Kidney (tissue), 14 donors: ENCODE measurements around the gene HSPA1A. TPM values are rescaled to one million over a fixed set of nuclear protein-coding genes. Genes with fewer than 3 reads are reported as not detected.
A peak's percentile ranks its signal among the peaks of the same experiment; 100 is the strongest.
"Not testable (repeated sequence)": the region's sequence is repeated elsewhere in the genome, so short reads cannot be mapped to it uniquely, and the experiment has no call there.

Experiments used
- DNase-seq, 5 donors: peaks; one replicate each; pipeline ENCODE4 v3.0.0-alpha.2; 2013 to 2020
- FAIRE-seq: peaks from 2 replicates; lab custom pipeline; 2012; peaks lifted over from hg19 to GRCh38; lab: Jason Lieb, UNC
- H3K27ac ChIP-seq, 2 donors: one replicate each; pipeline ENCODE4 v1.7.0; 2013; ENCODE audit warnings: low read depth in 2 of 2, low read length in 2 of 2, inconsistent platforms in 1 of 2
- H3K27me3 ChIP-seq: one replicate; pipeline ENCODE4 v1.7.1; 2013; ENCODE audit warnings: low read length, inconsistent platforms; ENCODE audit not compliant: control insufficient read depth, insufficient read depth
- H3K36me3 ChIP-seq, 3 donors: one replicate each; pipeline versions ENCODE4 v1.7.0 to v1.7.1; 2013; ENCODE audit warnings: low read length in 3 of 3, control low read depth in 1 of 3, inconsistent platforms in 1 of 3; ENCODE audit not compliant: insufficient read depth in 3 of 3, control insufficient read depth in 2 of 3
- H3K4me1 ChIP-seq, 3 donors: one replicate each; pipeline versions ENCODE4 v1.7.0 to v1.7.1; 2013; ENCODE audit warnings: low read length in 3 of 3, inconsistent platforms in 1 of 3, low read depth in 1 of 3; ENCODE audit not compliant: control insufficient read depth in 2 of 3, insufficient read depth in 2 of 3
- H3K4me3 ChIP-seq, 3 donors: one replicate each; pipeline versions ENCODE4 v1.7.0 to v1.8.1; 2013; ENCODE audit warnings: low read length in 3 of 3, control low read depth in 1 of 3, inconsistent platforms in 1 of 3
- H3K9ac ChIP-seq, 3 donors: one replicate each; pipeline versions ENCODE4 v1.7.0 to v1.7.1; 2013; ENCODE audit warnings: low read length in 3 of 3, control low read depth in 1 of 3, inconsistent platforms in 1 of 3
- H3K9me3 ChIP-seq, 3 donors: one replicate each; pipeline versions ENCODE4 v1.7.0 to v1.7.1; 2013; ENCODE audit warnings: low read length in 3 of 3, control low read depth in 1 of 3, inconsistent platforms in 1 of 3; ENCODE audit not compliant: control insufficient read depth in 2 of 3, insufficient read depth in 1 of 3
- CTCF ChIP-seq: IDR thresholded peaks from 3 replicates; pipeline ENCODE4 v1.5.1; 2012; ENCODE audit warnings: mild to moderate bottlenecking, moderate library complexity, borderline replicate concordance; ENCODE audit not compliant: insufficient read depth; ENCODE audit errors: extremely low read depth
- intact Hi-C: fragments of 100-400 bp; cut with DNase I; formaldehyde crosslinking; loops from one replicate; pipeline ENCODE4 v1.11.1; 2022
- polyA plus RNA-seq: library from polyadenylated mRNA; stranded (reverse); fragments of 350-450 nt; fragmentation: Illumina TruSeq; extraction: RNeasy Lipid Tissue Mini Kit (QIAGEN cat#74804); gene quantifications from one replicate; pipeline ENCODE4 v1.2.3, GENCODE V29; 2014; ENCODE audit warnings: low read depth, low replicate concordance; ENCODE audit not compliant: insufficient read depth
- total RNA-seq: library from RNA; stranded (reverse); fragmentation: NEBNext Ultra II Directional; extraction: Animal tissue kit (Norgen Biotek cat#: 25700); gene quantifications from one replicate; pipeline ENCODE4 v1.2.1, GENCODE V29; 2021
- donor health status: control.
- donor health status: control.
- donor health status: control.
- donor health status: control.
- donor health status: control.
- donor health status: DM: yes; HTN: yes; CAD: no.
- donor health status: Normal renal cell carcinoma (clear cell type).

Gene HSPA1A
- total and polyA plus RNA-seq, 2 donors from 2014 or later: 133 to 209 TPM

DNA sequence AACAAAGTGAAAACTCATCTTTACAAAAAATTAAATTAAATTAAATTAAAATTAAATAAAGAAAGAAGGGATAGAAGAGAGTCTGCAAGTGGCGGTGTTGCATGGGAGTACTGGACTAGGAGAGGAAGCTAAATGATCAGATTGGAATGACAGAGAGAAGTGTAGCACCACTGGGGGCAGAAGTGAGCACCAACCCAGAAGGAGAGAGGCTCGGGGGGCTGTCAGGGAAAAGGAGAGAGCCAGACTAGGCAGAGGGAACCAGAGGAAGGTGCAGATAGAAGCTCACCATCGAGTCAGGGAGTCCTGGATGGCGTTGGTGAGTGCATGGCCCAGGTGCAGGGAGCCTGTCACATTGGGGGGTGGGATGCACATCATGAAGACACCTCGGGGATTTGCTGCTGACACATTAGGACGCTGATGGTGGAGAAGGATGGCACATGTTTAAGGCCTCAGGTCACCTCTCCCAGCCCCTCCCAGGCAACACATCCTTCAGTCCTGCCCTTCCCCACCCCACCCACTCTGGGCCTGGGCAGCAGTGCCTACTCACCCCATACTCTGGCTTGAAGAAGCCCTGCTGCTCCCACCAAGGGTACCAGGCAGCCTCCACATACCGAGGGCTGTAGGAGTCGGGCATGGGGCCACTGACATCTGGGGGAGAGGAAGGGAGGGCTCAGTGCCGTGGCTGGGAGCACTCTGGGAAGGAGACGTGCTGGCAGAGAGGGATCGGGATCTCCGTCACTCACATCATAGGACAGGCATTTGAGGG is 23.8 kb upstream of the HSPA1A start:
- FAIRE-seq (no peak), DNase-seq (peak in 4 of 5 donors; percentile 71 to 85 (median 80))
- no peak overlapping the region for H3K9ac ChIP-seq
- H3K27ac ChIP-seq: no peak overlapping the region
- H3K27me3 ChIP-seq: no peaks in the 10 kb centered on the region
- no peak overlapping the region for H3K4me3 ChIP-seq
- TF ChIP-seq CTCF: peak; percentile 46
- H3K9me3 ChIP-seq: no peaks in the 10 kb centered on the region
- H3K4me1 ChIP-seq: peaks cover 0 to 5% (median 0%) of the 10 kb centered on the region in 3 donors
- intact Hi-C loops: no loop called here
- no peaks in the 10 kb centered on the region for H3K36me3 ChIP-seq

GRCh38 chr6:31792090-31792374 is 23.3 kb upstream of the HSPA1A start:
- TF ChIP-seq CTCF: no peak
- no peak overlapping the region for H3K4me3 ChIP-seq
- H3K36me3 ChIP-seq: no peaks in the 10 kb centered on the region
- H3K4me1 ChIP-seq: peaks cover 0 to 5% (median 0%) of the 10 kb centered on the region in 3 donors
- no peak overlapping the region for H3K9ac ChIP-seq
- H3K27me3 ChIP-seq: no peaks in the 10 kb centered on the region
- H3K9me3 ChIP-seq: no peaks in the 10 kb centered on the region
- H3K27ac ChIP-seq: no peak overlapping the region
- intact Hi-C loops: no loop called here
- DNase-seq (no peak), FAIRE-seq (no peak)

DNA sequence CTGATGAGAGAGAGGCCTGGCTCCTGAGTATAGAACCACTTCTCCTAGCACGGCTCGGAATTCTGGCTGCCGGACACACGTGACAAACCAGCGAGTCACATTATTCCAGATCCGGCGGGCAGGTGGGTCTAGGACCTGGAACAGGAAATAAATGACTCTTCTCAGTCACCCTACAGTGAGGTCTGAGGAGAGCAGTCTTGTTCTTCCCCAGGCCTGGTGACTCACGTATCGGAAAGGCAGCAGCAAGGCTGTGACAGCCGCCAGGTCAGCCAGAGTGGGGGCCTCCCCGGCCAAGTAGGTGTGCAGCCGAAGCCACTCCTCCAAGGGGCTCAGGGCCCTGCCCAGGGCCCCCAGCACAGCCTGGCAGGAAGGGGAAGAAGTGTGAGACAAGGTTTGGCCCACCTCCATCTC is 22.6 kb upstream of the HSPA1A start:
- no peaks in the 10 kb centered on the region for H3K27me3 ChIP-seq
- no peak for TF ChIP-seq CTCF
- no peak overlapping the region for H3K4me3 ChIP-seq
- no peak overlapping the region for H3K9ac ChIP-seq
- intact Hi-C loops: no loop called here
- FAIRE-seq: no peak
- peak in 1 of 5 donors; percentile 85 for DNase-seq
- H3K9me3 ChIP-seq: no peaks in the 10 kb centered on the region
- no peaks in the 10 kb centered on the region for H3K36me3 ChIP-seq
- H3K27ac ChIP-seq: no peak overlapping the region
- peaks cover 0 to 5% (median 0%) of the 10 kb centered on the region in 3 donors for H3K4me1 ChIP-seq

DNA sequence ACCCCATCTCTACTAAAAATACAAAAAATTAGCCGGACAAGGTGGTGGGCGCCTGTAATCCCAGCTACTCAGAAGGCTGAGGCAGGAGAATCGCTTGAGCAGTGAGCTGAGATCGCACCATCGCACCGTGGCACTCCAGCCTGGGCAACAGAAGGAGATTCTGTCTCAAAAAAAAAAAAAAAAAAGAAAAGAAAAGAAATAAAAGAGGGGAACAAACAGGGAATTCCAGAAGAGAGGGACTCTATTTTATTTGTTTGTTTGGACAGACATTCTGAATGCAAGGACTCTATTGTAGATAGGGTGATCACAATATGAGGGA is 21.5 kb upstream of the HSPA1A start:
- H3K9me3 ChIP-seq, H3K4me1 ChIP-seq, H3K27ac ChIP-seq, H3K27me3 ChIP-seq, H3K36me3 ChIP-seq, DNase-seq, FAIRE-seq, intact Hi-C loops: not testable (repeated sequence)
- Histone ChIP-seq H3K4me3 (peak overlapping the region in 1 of 3 donors; percentile 57), H3K9ac (peak overlapping the region in 2 of 3 donors; percentile 7 to 99)
